ENCODE measurements around the gene ATP2A3.

ATP2A3 gene

GRCh38 chr17:3959295-3959899, 4.8 kb downstream of the ATP2A3 start:
- peaks cover 28% of the 10 kb centered on the region; the same call in 1 of the 2 replicates for H3K4me1 ChIP-seq (ENCODE audit: insufficient read depth, low read length)
- peaks cover 40% of the 10 kb centered on the region for H3K27me3 ChIP-seq (ENCODE audit: insufficient read depth, low read length)
- no peak overlapping the region for H3K9ac ChIP-seq (ENCODE audit: low read depth, low read length)
- H3K9me3 ChIP-seq (ENCODE audit: insufficient read depth, low read depth, low read length) = no peaks in the 10 kb centered on the region
- H3K36me3 ChIP-seq (ENCODE audit: insufficient read depth, low read depth, low read length) = no peaks in the 10 kb centered on the region
- H3K27ac ChIP-seq (ENCODE audit: low read length) = no peak overlapping the region
- no peak overlapping the region for H3K4me3 ChIP-seq (ENCODE audit: low read length)

GRCh38 chr17:3957735-3958599, 6.3 kb downstream of the ATP2A3 start:
- Histone ChIP-seq H3K4me1 (ENCODE audit: insufficient read depth, low read length) (peaks cover 22% of the 10 kb centered on the region; the same call in 1 of the 2 replicates), H3K4me3 (ENCODE audit: low read length) (no peak overlapping the region), H3K36me3 (ENCODE audit: insufficient read depth, low read depth, low read length) (no peaks in the 10 kb centered on the region), H3K9me3 (ENCODE audit: insufficient read depth, low read depth, low read length) (no peaks in the 10 kb centered on the region), H3K9ac (ENCODE audit: low read depth, low read length) (no peak overlapping the region), H3K27me3 (ENCODE audit: insufficient read depth, low read length) (peaks cover 26% of the 10 kb centered on the region), H3K27ac (ENCODE audit: low read length) (no peak overlapping the region)

GRCh38 chr17:3956983-3957382, 7.3 kb downstream of the ATP2A3 start:
- Histone ChIP-seq H3K36me3 (ENCODE audit: insufficient read depth, low read depth, low read length) (no peaks in the 10 kb centered on the region), H3K27me3 (ENCODE audit: insufficient read depth, low read length) (peaks cover 16% of the 10 kb centered on the region), H3K4me3 (ENCODE audit: low read length) (peak overlapping the region; percentile 14; the same call in 1 of the 2 replicates), H3K27ac (ENCODE audit: low read length) (no peak overlapping the region), H3K9me3 (ENCODE audit: insufficient read depth, low read depth, low read length) (no peaks in the 10 kb centered on the region), H3K4me1 (ENCODE audit: insufficient read depth, low read length) (peaks cover 22% of the 10 kb centered on the region; the same call in 1 of the 2 replicates), H3K9ac (ENCODE audit: low read depth, low read length) (no peak overlapping the region)

- Histone ChIP-seq H3K4me1 (ENCODE audit: insufficient read depth, low read length) (peaks cover 22% of the 10 kb centered on the region; the same call in 1 of the 2 replicates), H3K27ac (ENCODE audit: low read length) (no peak overlapping the region), H3K27me3 (ENCODE audit: insufficient read depth, low read length) (peaks cover 11% of the 10 kb centered on the region), H3K9ac (ENCODE audit: low read depth, low read length) (no peak overlapping the region), H3K4me3 (ENCODE audit: low read length) (peak overlapping the region; percentile 14; the same call in 1 of the 2 replicates), H3K36me3 (ENCODE audit: insufficient read depth, low read depth, low read length) (no peaks in the 10 kb centered on the region), H3K9me3 (ENCODE audit: insufficient read depth, low read depth, low read length) (no peaks in the 10 kb centered on the region)
Measured at GRCh38 chr17:3956327-3956957, 7.8 kb downstream of the ATP2A3 start.

- H3K9me3 ChIP-seq (ENCODE audit: insufficient read depth, low read depth, low read length) = no peaks in the 10 kb centered on the region
- no peaks in the 10 kb centered on the region for H3K36me3 ChIP-seq (ENCODE audit: insufficient read depth, low read depth, low read length)
- H3K9ac ChIP-seq (ENCODE audit: low read depth, low read length) = no peak overlapping the region
- no peak overlapping the region for H3K27ac ChIP-seq (ENCODE audit: low read length)
- H3K4me1 ChIP-seq (ENCODE audit: insufficient read depth, low read length) = peaks cover 22% of the 10 kb centered on the region; the same call in 1 of the 2 replicates
- H3K27me3 ChIP-seq (ENCODE audit: insufficient read depth, low read length) = 0 out of 2 replicates have a peak, but pooled peaks cover 3% of the 10 kb centered on the region
- no peak overlapping the region for H3K4me3 ChIP-seq (ENCODE audit: low read length)
Measured at GRCh38 chr17:3955673-3955988, 8.6 kb downstream of the ATP2A3 start.

GRCh38 chr17:3954976-3955672, 9.1 kb downstream of the ATP2A3 start:
- peaks cover 22% of the 10 kb centered on the region; the same call in 1 of the 2 replicates for H3K4me1 ChIP-seq (ENCODE audit: insufficient read depth, low read length)
- no peak overlapping the region for H3K9ac ChIP-seq (ENCODE audit: low read depth, low read length)
- H3K4me3 ChIP-seq (ENCODE audit: low read length) = no peak overlapping the region
- H3K27ac ChIP-seq (ENCODE audit: low read length) = no peak overlapping the region
- H3K27me3 ChIP-seq (ENCODE audit: insufficient read depth, low read length) = no peaks in the 10 kb centered on the region
- no peaks in the 10 kb centered on the region for H3K36me3 ChIP-seq (ENCODE audit: insufficient read depth, low read depth, low read length)
- no peaks in the 10 kb centered on the region for H3K9me3 ChIP-seq (ENCODE audit: insufficient read depth, low read depth, low read length)

- H3K36me3 ChIP-seq (ENCODE audit: insufficient read depth, low read depth, low read length) = no peaks in the 10 kb centered on the region
- H3K27ac ChIP-seq (ENCODE audit: low read length) = no peak overlapping the region
- H3K9me3 ChIP-seq (ENCODE audit: insufficient read depth, low read depth, low read length) = no peaks in the 10 kb centered on the region
- no peak overlapping the region for H3K4me3 ChIP-seq (ENCODE audit: low read length)
- H3K4me1 ChIP-seq (ENCODE audit: insufficient read depth, low read length) = peaks cover 13% of the 10 kb centered on the region; the same call in 1 of the 2 replicates
- no peaks in the 10 kb centered on the region for H3K27me3 ChIP-seq (ENCODE audit: insufficient read depth, low read length)
- no peak overlapping the region for H3K9ac ChIP-seq (ENCODE audit: low read depth, low read length)
Measured at GRCh38 chr17:3954086-3954485, 10.2 kb downstream of the ATP2A3 start.

- Histone ChIP-seq H3K9ac (ENCODE audit: low read depth, low read length) (no peak overlapping the region), H3K27ac (ENCODE audit: low read length) (no peak overlapping the region), H3K36me3 (ENCODE audit: insufficient read depth, low read depth, low read length) (no peaks in the 10 kb centered on the region), H3K27me3 (ENCODE audit: insufficient read depth, low read length) (no peaks in the 10 kb centered on the region), H3K4me3 (ENCODE audit: low read length) (no peak overlapping the region), H3K4me1 (ENCODE audit: insufficient read depth, low read length) (peaks cover 12% of the 10 kb centered on the region; the same call in 1 of the 2 replicates), H3K9me3 (ENCODE audit: insufficient read depth, low read depth, low read length) (no peaks in the 10 kb centered on the region)
Measured at GRCh38 chr17:3953542-3953941, 10.7 kb downstream of the ATP2A3 start.

GRCh38 chr17:3952186-3952585, 12.1 kb downstream of the ATP2A3 start:
- H3K36me3 ChIP-seq (ENCODE audit: insufficient read depth, low read depth, low read length) = no peaks in the 10 kb centered on the region
- H3K9me3 ChIP-seq (ENCODE audit: insufficient read depth, low read depth, low read length) = no peaks in the 10 kb centered on the region
- H3K4me1 ChIP-seq (ENCODE audit: insufficient read depth, low read length) = peaks cover 12% of the 10 kb centered on the region; the same call in 1 of the 2 replicates
- no peak overlapping the region for H3K27ac ChIP-seq (ENCODE audit: low read length)
- H3K9ac ChIP-seq (ENCODE audit: low read depth, low read length) = no peak overlapping the region
- no peaks in the 10 kb centered on the region for H3K27me3 ChIP-seq (ENCODE audit: insufficient read depth, low read length)
- H3K4me3 ChIP-seq (ENCODE audit: low read length) = no peak overlapping the region

GRCh38 chr17:3951420-3951819, 12.8 kb downstream of the ATP2A3 start:
- Histone ChIP-seq H3K27ac (ENCODE audit: low read length) (no peak overlapping the region), H3K9ac (ENCODE audit: low read depth, low read length) (no peak overlapping the region), H3K4me3 (ENCODE audit: low read length) (no peak overlapping the region), H3K4me1 (ENCODE audit: insufficient read depth, low read length) (peaks cover 4% of the 10 kb centered on the region; the same call in 1 of the 2 replicates), H3K27me3 (ENCODE audit: insufficient read depth, low read length) (no peaks in the 10 kb centered on the region), H3K36me3 (ENCODE audit: insufficient read depth, low read depth, low read length) (no peaks in the 10 kb centered on the region), H3K9me3 (ENCODE audit: insufficient read depth, low read depth, low read length) (no peaks in the 10 kb centered on the region)

- no peak overlapping the region for H3K9ac ChIP-seq (ENCODE audit: low read depth, low read length)
- no peaks in the 10 kb centered on the region for H3K27me3 ChIP-seq (ENCODE audit: insufficient read depth, low read length)
- H3K27ac ChIP-seq (ENCODE audit: low read length) = no peak overlapping the region
- no peaks in the 10 kb centered on the region for H3K36me3 ChIP-seq (ENCODE audit: insufficient read depth, low read depth, low read length)
- no peaks in the 10 kb centered on the region; the same call in 1 of the 2 replicates for H3K4me1 ChIP-seq (ENCODE audit: insufficient read depth, low read length)
- H3K4me3 ChIP-seq (ENCODE audit: low read length) = no peak overlapping the region
- H3K9me3 ChIP-seq (ENCODE audit: insufficient read depth, low read depth, low read length) = no peaks in the 10 kb centered on the region
Measured at GRCh38 chr17:3951003-3951402, 13.2 kb downstream of the ATP2A3 start.

Measured in iPS-20b (cell line).